Measurements from ENCODE around the gene SDK1.

The SDK1 gene

DNA sequence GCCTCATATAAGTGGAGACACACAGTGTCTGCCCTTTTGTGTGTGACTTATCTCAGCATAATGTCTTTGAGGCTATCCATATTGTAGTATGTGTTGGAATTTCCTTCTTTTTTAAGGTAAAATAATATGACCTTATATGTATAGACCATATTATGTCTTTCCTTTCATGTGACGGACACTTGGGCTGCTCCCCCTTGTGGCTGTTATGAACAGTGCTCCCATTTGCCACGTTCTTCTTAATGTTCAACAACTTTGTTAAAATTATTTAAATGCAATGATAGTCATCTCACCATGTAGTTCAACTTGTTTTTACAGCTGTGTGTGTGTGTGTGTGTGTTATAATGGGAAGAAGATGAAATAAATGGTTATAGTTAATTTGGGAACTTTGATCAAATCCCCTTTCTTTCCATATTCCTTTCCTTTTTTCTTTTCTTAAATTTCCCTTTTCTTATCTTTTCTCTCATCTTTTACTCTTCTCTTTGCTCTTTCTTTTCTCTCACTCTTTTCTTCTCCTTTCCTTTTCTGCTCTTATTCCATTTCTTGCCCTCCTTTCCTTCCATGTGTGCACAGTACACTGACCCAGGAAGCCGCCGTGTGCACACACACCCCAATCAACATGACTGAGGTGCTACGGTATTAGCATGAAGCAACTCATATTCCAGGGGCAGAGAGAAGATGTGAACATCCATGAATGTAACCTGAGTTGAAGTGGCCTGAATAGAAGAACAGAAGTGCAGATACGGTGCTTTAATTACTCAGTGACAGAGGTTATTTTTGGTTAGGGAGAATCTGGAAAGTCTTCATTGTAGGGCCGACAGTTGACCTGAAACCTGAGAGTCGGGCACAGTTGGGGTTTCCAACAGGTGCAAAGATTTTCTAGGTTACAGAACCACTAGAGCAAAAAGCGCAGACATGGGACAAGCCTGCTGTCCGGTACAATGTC, 596.6 kb downstream of the SDK1 start:
- peak in 2 of 3 donors; percentile 5 to 12 for DNase-seq
- no peaks in the 10 kb centered on the region for H3K9me3 ChIP-seq (ENCODE audit: control insufficient read depth, low read length)
- no peak overlapping the region for H3K27ac ChIP-seq (ENCODE audit: insufficient read depth, low read length, poor library complexity, severe bottlenecking)
- no peak overlapping the region for H3K4me3 ChIP-seq (ENCODE audit: insufficient read depth, low read depth, low read length, poor library complexity, severe bottlenecking)
- no peaks in the 10 kb centered on the region for H3K36me3 ChIP-seq (ENCODE audit: control insufficient read depth, insufficient read depth, low read length)
- H3K27me3 ChIP-seq (replicated peaks; ENCODE audit: control insufficient read depth, insufficient read depth, low read length, poor library complexity, severe bottlenecking) = no peaks in the 10 kb centered on the region
- H3K4me1 ChIP-seq (ENCODE audit: control insufficient read depth, insufficient read depth, low read length, poor library complexity, severe bottlenecking) = no peaks in the 10 kb centered on the region

DNA sequence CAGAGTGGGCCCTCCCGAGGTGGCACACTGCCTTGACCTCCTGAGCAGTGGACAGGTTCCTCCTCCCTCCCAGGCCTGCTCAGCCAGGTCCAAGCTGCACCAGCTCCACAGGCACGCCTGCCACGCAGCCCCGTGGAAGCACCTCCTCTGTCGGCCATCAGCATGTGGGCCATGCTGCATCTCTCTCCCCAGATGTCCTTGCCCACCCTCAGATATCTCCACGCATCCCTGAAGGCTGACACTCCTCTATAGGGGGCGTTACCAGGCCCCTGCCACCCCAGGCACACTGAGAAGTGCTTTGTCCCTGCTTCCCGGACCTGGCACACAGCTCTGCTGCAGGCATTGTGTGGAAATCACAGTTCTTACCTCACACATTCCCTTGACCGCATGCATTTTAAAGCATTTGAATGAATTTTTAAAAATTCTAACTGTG, 598.5 kb downstream of the SDK1 start:
- no peaks in the 10 kb centered on the region for H3K9me3 ChIP-seq (ENCODE audit: control insufficient read depth, low read length)

DNA sequence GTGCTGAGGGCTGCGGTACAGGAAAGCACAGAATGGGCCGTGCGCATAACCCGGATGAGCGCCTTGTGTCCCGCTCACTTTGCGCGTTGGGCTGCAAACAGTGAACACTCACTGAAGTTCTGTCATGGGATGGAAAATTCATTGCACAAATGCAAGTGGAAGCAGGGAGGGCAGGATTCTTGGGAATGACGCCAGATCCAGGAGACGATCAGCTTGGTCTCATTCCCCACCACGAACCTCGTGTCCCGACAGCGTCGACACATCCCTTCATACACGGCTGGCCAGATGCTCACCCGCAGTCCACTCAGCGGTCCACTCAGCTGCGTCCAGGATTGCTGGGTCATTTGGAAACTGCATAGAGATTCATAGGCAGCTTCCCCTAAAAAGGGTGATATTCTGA, 607.1 kb downstream of the SDK1 start:
- DNase-seq = no peak
- H3K4me3 ChIP-seq (ENCODE audit: insufficient read depth, low read depth, low read length, poor library complexity, severe bottlenecking) = no peak overlapping the region
- H3K27me3 ChIP-seq (replicated peaks; ENCODE audit: control insufficient read depth, insufficient read depth, low read length, poor library complexity, severe bottlenecking) = no peaks in the 10 kb centered on the region
- no peaks in the 10 kb centered on the region for H3K9me3 ChIP-seq (ENCODE audit: control insufficient read depth, low read length)
- H3K36me3 ChIP-seq (ENCODE audit: control insufficient read depth, insufficient read depth, low read length) = no peaks in the 10 kb centered on the region
- no peaks in the 10 kb centered on the region for H3K4me1 ChIP-seq (ENCODE audit: control insufficient read depth, insufficient read depth, low read length, poor library complexity, severe bottlenecking)
- H3K27ac ChIP-seq (ENCODE audit: insufficient read depth, low read length, poor library complexity, severe bottlenecking) = no peak overlapping the region

More for the DNA sequence above, 598.5 kb downstream of the SDK1 start:
- DNase-seq = no peak
- no peaks in the 10 kb centered on the region for H3K36me3 ChIP-seq (ENCODE audit: control insufficient read depth, insufficient read depth, low read length)
- no peak overlapping the region for H3K4me3 ChIP-seq (ENCODE audit: insufficient read depth, low read depth, low read length, poor library complexity, severe bottlenecking)
- H3K27ac ChIP-seq (ENCODE audit: insufficient read depth, low read length, poor library complexity, severe bottlenecking) = no peak overlapping the region
- no peaks in the 10 kb centered on the region for H3K27me3 ChIP-seq (replicated peaks; ENCODE audit: control insufficient read depth, insufficient read depth, low read length, poor library complexity, severe bottlenecking)
- no peaks in the 10 kb centered on the region for H3K4me1 ChIP-seq (ENCODE audit: control insufficient read depth, insufficient read depth, low read length, poor library complexity, severe bottlenecking)

DNA sequence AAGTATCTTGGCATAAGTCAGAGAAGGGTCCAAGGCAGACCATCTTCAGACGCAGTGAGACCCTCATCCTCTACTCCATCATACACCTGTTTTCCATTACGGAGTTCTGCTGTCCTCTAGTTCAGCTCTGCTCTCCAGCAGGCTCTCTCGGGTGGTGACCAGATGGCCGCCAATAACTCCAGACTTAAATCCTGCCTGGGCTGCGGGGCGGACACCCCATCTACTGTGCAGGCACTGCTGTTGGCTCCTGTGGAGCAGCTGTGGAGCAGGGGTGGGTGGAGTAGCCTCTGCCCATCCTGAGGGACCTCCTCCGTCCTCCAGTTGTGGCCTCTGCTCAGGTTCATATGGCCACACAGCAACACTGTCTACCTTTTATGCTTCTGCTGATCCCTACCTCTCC, 608.1 kb downstream of the SDK1 start:
- no peaks in the 10 kb centered on the region for H3K36me3 ChIP-seq (ENCODE audit: control insufficient read depth, insufficient read depth, low read length)
- H3K4me1 ChIP-seq (ENCODE audit: control insufficient read depth, insufficient read depth, low read length, poor library complexity, severe bottlenecking) = no peaks in the 10 kb centered on the region
- H3K4me3 ChIP-seq (ENCODE audit: insufficient read depth, low read depth, low read length, poor library complexity, severe bottlenecking) = no peak overlapping the region
- no peaks in the 10 kb centered on the region for H3K9me3 ChIP-seq (ENCODE audit: control insufficient read depth, low read length)
- no peak overlapping the region for H3K27ac ChIP-seq (ENCODE audit: insufficient read depth, low read length, poor library complexity, severe bottlenecking)
- no peak for DNase-seq
- no peaks in the 10 kb centered on the region for H3K27me3 ChIP-seq (replicated peaks; ENCODE audit: control insufficient read depth, insufficient read depth, low read length, poor library complexity, severe bottlenecking)

DNA sequence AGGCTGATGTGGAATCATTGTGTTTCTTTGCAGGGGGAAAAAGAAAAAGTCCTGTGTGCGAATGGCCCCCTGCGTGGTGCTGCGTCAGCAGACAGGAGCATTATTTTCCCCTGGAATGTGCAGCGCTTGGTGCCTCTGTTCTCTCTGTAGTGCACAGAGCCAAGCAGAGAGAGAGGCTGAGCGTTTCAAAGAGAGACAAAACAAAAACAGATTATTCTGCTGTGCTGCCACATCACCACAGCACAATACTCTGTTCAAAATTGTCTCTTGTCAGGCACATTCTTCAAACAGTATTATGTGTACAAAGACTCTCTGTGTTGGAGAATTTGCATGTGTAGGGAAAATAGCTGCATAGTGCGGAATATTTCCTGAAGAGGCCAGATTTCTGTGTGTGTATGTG, 609.0 kb downstream of the SDK1 start:
- no peaks in the 10 kb centered on the region for H3K9me3 ChIP-seq (ENCODE audit: control insufficient read depth, low read length)
- no peaks in the 10 kb centered on the region for H3K36me3 ChIP-seq (ENCODE audit: control insufficient read depth, insufficient read depth, low read length)
- no peak for DNase-seq
- no peak overlapping the region for H3K27ac ChIP-seq (ENCODE audit: insufficient read depth, low read length, poor library complexity, severe bottlenecking)
- H3K27me3 ChIP-seq (replicated peaks; ENCODE audit: control insufficient read depth, insufficient read depth, low read length, poor library complexity, severe bottlenecking) = no peaks in the 10 kb centered on the region
- no peak overlapping the region for H3K4me3 ChIP-seq (ENCODE audit: insufficient read depth, low read depth, low read length, poor library complexity, severe bottlenecking)
- no peaks in the 10 kb centered on the region for H3K4me1 ChIP-seq (ENCODE audit: control insufficient read depth, insufficient read depth, low read length, poor library complexity, severe bottlenecking)

DNA sequence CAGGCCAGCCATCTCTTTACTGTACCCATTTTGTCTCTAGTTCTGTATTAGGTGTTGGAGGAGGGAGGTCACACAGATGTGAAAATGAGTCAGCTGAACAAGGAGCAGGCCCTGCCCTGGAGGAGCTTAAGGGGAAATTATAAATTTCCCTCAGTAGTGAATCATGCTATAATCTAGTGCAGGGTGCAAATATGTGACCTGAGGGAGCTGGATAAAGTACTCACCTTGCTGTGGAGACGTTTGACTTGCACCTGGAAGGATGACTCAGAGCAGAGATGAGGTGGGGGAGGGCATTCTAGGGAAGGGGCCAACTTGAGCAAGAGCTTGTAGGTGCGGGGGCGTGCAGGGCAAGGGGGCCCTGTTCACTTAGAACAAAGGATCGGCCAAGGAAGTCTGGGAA, 610.6 kb downstream of the SDK1 start:
- Histone ChIP-seq H3K9me3 (ENCODE audit: control insufficient read depth, low read length) (no peaks in the 10 kb centered on the region), H3K27ac (ENCODE audit: insufficient read depth, low read length, poor library complexity, severe bottlenecking) (no peak overlapping the region), H3K4me1 (ENCODE audit: control insufficient read depth, insufficient read depth, low read length, poor library complexity, severe bottlenecking) (no peaks in the 10 kb centered on the region), H3K27me3 (replicated peaks; ENCODE audit: control insufficient read depth, insufficient read depth, low read length, poor library complexity, severe bottlenecking) (no peaks in the 10 kb centered on the region), H3K4me3 (ENCODE audit: insufficient read depth, low read depth, low read length, poor library complexity, severe bottlenecking) (no peak overlapping the region), H3K36me3 (ENCODE audit: control insufficient read depth, insufficient read depth, low read length) (no peaks in the 10 kb centered on the region)
- DNase-seq = no peak

DNA sequence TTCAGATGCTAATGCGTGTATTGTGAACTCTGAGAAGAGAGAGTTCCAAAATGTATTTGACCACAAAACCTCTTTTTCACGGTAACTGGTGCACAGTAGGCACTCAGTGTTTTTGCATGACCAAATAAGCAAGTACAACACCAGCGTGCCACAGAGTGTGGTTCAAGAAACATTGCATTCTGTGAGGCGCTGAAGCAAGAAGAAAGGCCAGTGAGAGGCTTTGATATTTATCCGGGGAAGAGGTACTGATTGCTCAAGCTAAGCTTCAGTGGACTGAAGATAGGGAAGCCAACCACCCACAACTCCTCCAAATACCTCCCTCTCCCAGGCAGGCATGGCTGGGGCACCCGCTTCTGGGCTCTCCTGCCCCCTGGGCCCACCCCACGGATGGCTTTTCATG, 611.2 kb downstream of the SDK1 start:
- Histone ChIP-seq H3K27ac (ENCODE audit: insufficient read depth, low read length, poor library complexity, severe bottlenecking) (no peak overlapping the region), H3K36me3 (ENCODE audit: control insufficient read depth, insufficient read depth, low read length) (no peaks in the 10 kb centered on the region), H3K4me3 (ENCODE audit: insufficient read depth, low read depth, low read length, poor library complexity, severe bottlenecking) (no peak overlapping the region), H3K9me3 (ENCODE audit: control insufficient read depth, low read length) (no peaks in the 10 kb centered on the region), H3K4me1 (ENCODE audit: control insufficient read depth, insufficient read depth, low read length, poor library complexity, severe bottlenecking) (no peaks in the 10 kb centered on the region), H3K27me3 (replicated peaks; ENCODE audit: control insufficient read depth, insufficient read depth, low read length, poor library complexity, severe bottlenecking) (no peaks in the 10 kb centered on the region)
- DNase-seq = no peak

DNA sequence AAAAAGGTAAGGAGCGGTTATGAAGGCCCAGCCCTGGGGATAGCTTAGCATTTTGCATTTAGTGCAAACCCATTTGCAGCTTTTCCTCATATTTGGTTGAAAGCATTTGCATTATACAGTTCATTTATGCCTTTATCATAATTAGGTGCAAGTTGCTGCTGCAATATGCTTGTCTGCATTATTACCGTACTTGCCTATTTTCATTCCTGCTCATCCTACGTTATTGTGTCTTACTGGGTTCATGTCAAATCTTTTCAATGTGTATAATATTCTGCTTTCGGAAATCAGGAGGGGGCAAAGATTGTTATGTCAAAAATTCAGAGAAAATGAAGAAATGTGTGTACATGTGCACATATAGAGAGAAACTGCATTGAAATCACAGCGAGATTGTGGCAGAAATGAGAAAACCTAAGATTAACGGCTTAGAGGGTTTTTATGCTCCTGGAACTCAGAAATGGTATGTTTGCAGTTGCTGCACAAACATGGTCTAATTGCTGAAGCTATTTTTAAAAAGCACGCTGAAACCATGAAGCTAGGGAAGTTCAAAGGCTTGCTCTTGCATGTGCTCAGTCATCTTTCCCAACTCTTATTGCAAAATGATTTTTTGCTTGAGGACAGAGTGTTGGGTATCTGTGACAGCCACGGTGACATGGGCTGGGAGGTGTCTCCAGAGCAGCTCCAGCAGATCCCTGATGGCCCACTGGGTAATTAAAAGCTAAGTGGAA, 613.2 kb downstream of the SDK1 start:
- no peak overlapping the region for H3K27ac ChIP-seq (ENCODE audit: insufficient read depth, low read length, poor library complexity, severe bottlenecking)
- no peaks in the 10 kb centered on the region for H3K4me1 ChIP-seq (ENCODE audit: control insufficient read depth, insufficient read depth, low read length, poor library complexity, severe bottlenecking)
- H3K4me3 ChIP-seq (ENCODE audit: insufficient read depth, low read depth, low read length, poor library complexity, severe bottlenecking) = no peak overlapping the region
- H3K36me3 ChIP-seq (ENCODE audit: control insufficient read depth, insufficient read depth, low read length) = no peaks in the 10 kb centered on the region
- no peaks in the 10 kb centered on the region for H3K27me3 ChIP-seq (replicated peaks; ENCODE audit: control insufficient read depth, insufficient read depth, low read length, poor library complexity, severe bottlenecking)
- no peaks in the 10 kb centered on the region for H3K9me3 ChIP-seq (ENCODE audit: control insufficient read depth, low read length)
- no peak for DNase-seq

DNA sequence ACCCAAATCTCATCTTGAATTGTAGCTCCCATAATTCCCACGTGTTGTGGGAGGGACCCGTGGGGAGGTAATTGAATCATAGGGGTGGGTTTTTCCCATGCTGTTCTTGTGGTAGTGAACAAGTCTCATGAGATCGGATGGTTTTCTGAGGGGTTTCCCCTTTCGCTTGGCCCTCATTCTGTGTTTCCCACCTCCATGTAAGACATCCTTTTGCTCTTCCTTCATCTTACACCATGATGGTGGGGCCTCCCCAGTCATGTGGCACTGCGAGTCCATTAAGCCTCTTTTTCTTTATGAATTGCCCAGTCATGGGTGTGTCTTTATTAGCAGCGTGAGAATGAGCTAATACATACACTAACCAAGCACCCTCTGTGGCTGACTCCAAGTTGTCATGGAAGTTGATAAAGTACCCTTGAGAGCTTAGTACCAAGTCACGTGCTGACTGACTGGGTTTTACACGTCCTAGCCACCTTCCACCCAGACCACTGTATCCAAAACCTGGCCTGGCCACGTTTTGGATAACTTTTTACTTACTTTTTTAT, 614.4 kb downstream of the SDK1 start:
- no peaks in the 10 kb centered on the region for H3K4me1 ChIP-seq (ENCODE audit: control insufficient read depth, insufficient read depth, low read length, poor library complexity, severe bottlenecking)
- H3K27ac ChIP-seq (ENCODE audit: insufficient read depth, low read length, poor library complexity, severe bottlenecking) = no peak overlapping the region
- no peak overlapping the region for H3K4me3 ChIP-seq (ENCODE audit: insufficient read depth, low read depth, low read length, poor library complexity, severe bottlenecking)
- no peak for DNase-seq
- no peaks in the 10 kb centered on the region for H3K27me3 ChIP-seq (replicated peaks; ENCODE audit: control insufficient read depth, insufficient read depth, low read length, poor library complexity, severe bottlenecking)
- H3K9me3 ChIP-seq (ENCODE audit: control insufficient read depth, low read length) = no peaks in the 10 kb centered on the region
- H3K36me3 ChIP-seq (ENCODE audit: control insufficient read depth, insufficient read depth, low read length) = no peaks in the 10 kb centered on the region

DNA sequence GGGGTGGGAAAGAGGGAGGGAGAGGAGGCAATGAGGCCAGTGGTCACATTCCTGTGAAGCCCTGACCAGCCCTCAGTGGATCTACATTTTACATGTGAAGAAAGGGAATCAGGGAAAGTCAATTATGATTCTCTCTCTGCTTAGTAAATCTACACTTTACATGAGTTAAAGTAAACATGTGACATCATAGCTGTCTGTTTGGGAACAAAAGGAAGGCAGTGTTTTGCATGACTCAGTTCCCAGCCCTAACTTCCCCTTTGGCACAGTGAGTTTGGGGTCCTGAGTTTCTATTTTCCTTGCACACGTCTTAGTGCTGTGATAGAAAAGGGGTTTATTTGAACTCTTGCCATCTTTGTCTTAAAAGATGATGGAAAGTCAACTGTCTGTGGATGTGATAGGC, 615.1 kb downstream of the SDK1 start:
- Histone ChIP-seq H3K9me3 (ENCODE audit: control insufficient read depth, low read length) (no peaks in the 10 kb centered on the region), H3K4me1 (ENCODE audit: control insufficient read depth, insufficient read depth, low read length, poor library complexity, severe bottlenecking) (no peaks in the 10 kb centered on the region), H3K36me3 (ENCODE audit: control insufficient read depth, insufficient read depth, low read length) (no peaks in the 10 kb centered on the region), H3K27ac (ENCODE audit: insufficient read depth, low read length, poor library complexity, severe bottlenecking) (no peak overlapping the region), H3K27me3 (replicated peaks; ENCODE audit: control insufficient read depth, insufficient read depth, low read length, poor library complexity, severe bottlenecking) (no peaks in the 10 kb centered on the region), H3K4me3 (ENCODE audit: insufficient read depth, low read depth, low read length, poor library complexity, severe bottlenecking) (no peak overlapping the region)
- DNase-seq = no peak

Data from effector memory CD4-positive, alpha-beta T cell (primary cell).